HG03469 (cell line): Measurements from ENCODE around the gene RAD1.
"Not testable (repeated sequence)": the region's sequence is repeated elsewhere in the genome, so short reads cannot be mapped to it uniquely, and the experiment has no call there.

ENCODE experiments used
- ATAC-seq: cut with Tn5 transposase; IDR thresholded peaks from one replicate; pipeline ENCODE4 v1.9.1; 2021; ENCODE audit warnings: mild to moderate bottlenecking, moderate library complexity, moderate number of reproducible peaks; ENCODE audit not compliant: unreplicated experiment

RAD1 gene, protein sequence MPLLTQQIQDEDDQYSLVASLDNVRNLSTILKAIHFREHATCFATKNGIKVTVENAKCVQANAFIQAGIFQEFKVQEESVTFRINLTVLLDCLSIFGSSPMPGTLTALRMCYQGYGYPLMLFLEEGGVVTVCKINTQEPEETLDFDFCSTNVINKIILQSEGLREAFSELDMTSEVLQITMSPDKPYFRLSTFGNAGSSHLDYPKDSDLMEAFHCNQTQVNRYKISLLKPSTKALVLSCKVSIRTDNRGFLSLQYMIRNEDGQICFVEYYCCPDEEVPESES

DNA sequence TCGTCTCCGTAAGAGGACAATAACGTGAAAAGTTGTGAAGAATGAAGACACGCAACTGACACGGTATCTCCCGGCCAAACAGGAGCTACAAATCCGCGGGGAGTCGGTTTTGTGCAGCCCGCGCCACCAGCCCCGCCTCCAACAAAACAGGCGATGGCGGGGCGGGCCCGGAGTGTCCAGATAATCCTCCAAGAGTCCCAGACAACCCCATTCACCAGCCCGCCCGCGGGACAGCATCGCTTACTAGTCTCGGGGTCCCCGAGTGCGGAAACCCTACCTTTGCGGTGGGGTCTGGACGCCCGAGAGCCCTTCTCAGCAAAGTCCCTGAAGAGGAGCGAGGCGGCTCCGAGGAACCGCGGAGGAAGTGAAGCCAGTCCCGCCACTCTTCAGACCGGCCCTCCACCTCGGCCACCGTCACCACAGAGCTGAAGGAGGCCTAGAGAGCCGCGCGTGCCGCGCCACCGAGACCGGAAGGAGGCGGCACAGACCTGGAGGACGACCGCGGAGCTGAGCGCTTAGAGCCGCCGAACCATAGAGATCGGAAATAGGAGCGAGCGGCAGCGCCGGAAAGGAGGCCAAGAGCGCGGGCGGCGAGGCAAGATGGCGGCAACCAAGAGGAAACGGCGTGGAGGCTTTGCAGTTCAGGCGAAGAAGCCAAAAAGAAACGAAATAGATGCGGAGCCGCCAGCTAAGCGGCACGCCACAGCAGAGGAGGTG lies at the start of gene RAD1, which contains the start of gene BRIX1:
Gene RAD1 (minus strand): TSS at position 366 of the 717 bp plus-strand sequence. CDS start 612 bp downstream, outside the sequence.
Gene BRIX1 (plus strand): TSS at position 573 of the 717 bp plus-strand sequence. CDS start 28 bp downstream, at position 601.
- ATAC-seq = peak; percentile 97

DNA sequence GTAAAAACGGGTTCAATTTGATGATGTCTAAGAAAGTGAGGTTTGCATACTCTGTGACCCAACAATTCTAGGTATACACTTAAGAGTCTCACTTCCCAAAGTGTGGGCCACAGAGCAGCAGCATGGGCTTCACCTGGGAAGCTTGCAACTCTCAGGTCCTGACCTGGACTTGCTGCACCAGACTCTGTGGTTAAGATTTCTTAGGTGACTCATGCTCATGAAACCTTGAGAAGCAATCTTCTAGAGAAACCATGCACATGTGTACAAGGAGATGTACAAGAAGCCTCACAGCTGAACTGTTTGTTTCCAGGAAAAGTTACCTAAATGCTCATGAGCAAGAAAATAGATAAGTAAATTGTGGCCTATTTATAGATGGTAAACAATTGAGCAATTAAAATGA lies 44.0 kb upstream of the RAD1 start:
- ATAC-seq = peak; percentile 93

DNA sequence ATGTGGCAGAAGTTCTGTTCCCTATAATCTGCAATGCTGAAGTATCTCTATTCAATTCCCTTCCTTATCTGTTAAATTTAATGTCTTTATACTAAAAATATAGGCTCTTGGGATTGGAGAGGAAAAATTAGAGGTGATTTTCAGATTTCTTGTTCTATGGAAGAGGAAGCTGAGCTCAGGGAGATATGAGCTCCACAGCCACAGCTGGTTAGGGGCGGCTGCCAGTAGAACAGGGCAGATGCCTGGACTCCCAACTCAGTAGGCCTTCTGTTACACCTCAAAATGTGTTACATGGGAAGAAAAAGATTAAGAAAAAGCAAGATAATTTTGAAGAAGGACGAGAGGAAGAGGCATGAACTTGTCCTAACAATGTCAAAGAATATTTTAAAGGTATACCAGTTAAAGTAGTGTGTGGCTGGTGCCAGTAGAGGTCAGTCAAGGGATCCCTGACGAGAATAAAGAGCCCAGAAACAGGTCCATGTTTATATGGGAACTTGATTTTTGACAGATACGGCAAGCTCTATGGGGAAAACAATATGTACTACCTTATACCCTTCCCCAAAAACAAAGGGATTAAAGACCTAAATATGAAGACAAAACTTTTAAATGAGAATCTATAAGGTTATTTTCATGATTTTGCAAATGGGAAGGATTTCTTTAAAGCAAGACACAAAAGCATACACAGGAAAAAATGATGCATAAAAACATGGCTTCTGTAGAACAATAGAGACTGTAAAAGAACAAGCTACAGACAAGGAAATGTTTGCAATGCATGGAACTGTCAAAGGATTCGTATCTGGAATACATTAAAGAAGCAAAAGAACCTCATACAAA lies 42.8 kb upstream of the RAD1 start:
- ATAC-seq = no peak

DNA sequence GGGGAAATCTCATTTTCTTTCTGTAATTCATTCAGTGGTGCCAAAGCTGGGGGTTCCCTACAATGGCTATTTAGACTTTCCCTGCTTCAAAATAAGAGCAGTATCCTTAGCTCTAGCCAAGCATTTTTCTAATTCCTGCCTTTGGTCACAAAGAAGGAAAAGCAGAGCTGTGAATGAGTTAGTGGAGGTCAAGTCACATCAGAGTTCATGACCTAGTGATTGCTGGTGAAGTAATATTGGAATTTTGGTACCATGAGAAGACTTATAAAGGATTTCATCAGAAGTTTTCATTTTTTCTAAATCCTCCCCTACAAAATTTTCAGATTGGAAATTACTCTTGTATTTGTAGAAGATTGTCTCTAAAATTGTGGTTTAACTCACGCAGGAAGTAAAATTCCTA lies 42.0 kb upstream of the RAD1 start:
- ATAC-seq = no peak

DNA sequence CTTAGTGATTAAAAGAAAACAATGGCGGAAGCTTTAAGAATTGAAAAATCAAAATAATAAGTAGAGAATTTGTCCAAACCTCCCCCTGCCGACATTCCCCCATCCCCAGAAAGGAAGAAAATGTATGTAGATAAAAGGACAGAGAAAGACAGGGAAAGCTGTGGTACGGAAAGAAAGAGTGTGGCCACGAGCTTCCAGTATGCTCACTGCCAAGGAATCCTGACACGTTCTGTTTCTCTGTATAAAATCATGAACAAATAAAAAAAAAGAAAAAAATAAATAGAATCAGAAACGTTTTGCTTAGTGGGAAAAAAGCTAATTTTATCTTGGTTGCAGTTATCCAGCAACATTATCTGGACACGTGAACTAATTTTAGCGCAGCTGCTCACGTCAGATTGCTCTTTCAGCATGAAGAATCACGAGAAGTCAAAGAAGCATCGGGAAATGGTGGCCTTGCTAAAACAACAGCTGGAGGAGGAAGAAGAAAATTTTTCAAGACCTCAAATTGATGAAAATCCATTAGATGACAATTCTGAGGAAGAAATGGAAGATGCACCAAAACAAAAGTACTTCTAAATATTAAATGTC lies 29.2 kb upstream of the RAD1 start:
- ATAC-seq = no peak

DNA sequence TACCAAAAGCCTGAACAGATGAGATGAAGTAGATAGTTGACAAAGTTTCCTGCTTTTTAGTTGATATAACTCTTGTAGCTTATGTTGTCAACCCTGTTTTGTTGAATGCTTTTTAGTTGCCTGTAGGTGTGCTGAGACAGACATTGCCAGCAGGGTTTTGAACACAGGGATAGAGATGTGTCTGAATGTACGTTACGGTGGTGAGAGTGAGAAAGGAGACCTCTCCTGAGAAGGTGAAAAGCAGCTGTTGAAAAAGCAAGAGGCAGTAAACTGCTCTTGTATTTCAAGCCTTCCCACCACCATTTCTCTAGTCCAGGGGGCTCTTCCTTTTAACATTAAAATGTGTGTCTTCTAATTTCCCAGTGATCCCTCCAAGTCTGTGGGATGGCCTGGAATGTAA lies 28.7 kb upstream of the RAD1 start:
- ATAC-seq = no peak

DNA sequence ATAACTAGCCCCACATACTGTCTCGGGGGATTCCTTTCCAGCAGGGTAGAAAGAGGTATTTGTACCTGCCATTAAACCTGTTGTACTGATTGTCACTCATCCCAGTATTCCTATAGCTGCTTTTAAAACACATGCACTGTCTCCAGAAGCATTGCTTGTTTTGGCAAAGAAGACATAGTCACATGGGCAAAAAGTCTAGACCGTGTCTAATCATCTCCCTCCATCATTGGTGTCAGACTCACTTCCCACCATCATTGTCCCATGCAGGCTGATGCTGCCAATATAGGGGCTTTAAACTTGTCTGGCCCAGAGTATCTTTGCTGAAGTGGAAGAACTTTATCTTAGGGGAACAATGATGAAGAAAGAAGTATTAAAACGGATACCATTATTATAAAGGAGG lies 26.6 kb upstream of the RAD1 start:
- ATAC-seq = no peak

DNA sequence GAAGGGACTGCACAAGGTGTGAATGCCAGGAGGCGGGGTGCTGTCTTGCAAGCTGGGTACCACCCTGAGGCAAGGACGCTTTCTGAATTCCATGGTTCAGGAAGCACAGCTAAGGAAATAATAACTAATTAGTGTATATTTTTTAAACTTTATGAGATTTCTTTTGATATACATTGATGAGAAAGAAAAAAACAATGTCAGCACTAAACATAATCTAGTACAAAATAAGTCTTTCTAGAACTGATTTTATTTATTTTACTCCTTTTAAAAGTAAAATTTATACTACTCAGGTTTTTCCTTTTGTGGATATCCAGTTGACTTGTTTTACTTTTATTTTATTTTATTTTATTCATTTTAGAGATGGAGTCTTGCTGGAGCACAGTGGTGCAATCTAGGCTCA lies 17.6 kb upstream of the RAD1 start:
- no peak for ATAC-seq

DNA sequence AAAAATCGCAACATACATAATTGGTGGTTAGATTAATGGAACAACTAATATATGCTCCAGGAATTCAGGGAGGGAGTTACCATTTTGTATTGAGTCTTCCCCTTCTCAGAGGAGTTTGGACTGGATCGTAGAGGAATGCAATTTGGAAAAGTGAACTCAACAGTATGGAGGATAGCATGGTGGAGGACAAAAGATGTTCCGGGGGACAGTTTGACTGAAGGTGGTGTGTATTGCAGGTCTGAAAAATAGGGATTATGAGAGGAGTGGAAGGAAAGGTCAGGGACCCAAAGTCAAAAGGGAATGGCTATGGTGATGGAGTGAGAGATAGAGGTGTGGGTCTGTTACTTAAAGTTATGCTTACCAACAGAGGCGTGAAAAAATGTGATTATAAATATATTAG lies 15.6 kb upstream of the RAD1 start:
- ATAC-seq = no peak

DNA sequence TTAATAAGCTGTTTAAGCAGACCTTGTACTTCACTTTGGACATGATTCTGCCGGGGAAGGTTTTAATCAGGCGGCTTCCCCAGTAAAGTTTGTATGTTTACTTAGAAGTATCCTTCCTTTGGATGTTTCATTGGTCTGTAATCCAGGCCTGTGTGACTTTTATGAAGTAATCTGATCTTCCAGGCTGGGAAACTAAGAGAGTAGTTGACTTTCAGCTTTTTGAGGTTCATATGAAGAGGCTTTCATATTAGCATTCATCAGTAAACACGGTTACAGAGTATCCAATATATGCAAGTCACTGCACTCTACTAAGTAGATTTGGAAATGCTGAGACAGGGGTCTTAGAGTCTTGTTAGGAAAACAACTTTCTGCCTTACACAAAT lies 15.1 kb upstream of the RAD1 start:
- no peak for ATAC-seq

DNA sequence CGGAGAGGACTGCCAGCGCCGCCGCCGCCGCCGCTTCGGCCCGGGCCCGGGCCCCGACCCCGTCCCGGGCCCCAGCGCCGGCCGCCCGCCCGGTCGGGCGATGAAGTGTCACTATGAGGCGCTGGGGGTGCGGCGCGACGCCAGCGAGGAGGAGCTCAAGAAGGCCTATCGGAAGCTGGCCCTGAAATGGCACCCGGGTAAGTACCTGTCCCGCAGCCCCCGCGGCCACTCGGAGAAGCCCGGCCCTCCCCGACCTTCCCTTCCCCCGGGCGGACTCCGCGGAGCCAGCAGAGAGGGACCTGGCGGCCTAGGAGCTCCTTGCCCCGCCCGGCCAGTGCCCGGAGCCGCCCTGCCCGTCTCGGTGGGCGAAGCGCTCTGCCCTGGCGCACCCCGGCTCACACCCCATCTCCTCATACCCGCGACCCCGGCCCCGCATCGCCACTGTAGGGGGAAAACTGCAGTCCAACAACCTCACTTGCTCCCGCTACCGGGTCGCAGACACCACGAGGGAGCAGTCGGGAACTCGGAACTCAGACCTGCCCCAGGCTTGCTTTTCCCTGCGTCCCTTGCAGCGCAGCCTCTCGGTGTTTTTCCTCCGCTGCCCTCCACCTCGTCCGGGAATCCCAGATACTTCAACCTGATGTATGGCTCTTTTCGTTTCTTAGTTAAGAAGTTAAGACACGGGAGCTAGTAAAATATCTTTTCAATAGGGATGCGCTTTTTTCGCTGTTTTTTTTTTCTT lies 14.6 kb upstream of the RAD1 start:
- peak; percentile 63 for ATAC-seq

DNA sequence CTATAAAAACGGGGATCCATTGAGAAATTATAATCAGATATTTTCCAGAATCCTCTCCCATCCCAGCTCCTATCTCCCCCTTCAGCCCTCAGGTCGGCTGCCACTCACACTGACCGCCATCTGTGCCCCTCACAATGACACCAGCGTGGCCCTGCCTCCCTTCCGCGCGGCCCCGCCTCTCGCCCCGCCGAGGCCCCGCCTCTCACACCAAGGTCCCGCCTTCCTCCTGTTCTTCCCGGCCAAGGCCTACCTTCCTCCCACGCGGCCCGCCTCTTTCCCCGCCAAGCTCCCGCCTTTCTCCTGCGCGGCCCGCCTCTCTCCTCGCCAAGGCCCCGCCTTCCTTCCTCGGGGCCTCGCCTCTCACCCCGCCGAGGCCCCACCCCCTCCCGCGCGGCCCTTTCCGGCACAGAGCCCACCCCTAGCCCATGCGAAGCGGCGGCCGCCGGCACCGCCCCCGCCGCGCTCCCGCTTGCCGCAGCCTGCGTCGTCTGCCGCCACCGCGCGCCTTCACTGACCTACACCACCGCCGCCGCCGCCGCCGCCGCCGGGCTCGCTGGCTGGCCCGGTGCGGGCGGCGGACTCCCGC lies 13.9 kb upstream of the RAD1 start, which contains the start of gene DNAJC21:
Gene DNAJC21 (plus strand): TSS at position 426 of the 586 bp plus-strand sequence. CDS start 261 bp downstream, outside the sequence.
- ATAC-seq = peak; percentile 80

DNA sequence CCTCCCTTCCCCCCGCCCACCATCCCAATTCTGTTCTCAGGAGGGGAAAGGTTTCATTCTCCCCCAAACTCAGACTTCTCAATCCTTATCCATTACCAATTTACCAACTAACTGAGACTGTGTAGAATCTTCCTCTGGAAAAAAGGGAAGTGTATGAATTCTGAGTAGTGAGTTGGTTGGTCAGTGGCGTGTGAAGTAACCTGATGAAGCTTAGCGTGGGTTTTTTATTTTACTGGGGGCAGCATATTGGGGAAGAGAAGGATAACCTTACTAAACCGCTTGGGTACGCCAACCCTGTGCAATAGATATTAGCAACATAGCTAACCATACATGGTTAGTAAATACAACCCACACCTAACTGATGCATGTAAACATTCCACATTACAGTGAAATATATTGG lies 13.0 kb upstream of the RAD1 start:
- no peak for ATAC-seq

DNA sequence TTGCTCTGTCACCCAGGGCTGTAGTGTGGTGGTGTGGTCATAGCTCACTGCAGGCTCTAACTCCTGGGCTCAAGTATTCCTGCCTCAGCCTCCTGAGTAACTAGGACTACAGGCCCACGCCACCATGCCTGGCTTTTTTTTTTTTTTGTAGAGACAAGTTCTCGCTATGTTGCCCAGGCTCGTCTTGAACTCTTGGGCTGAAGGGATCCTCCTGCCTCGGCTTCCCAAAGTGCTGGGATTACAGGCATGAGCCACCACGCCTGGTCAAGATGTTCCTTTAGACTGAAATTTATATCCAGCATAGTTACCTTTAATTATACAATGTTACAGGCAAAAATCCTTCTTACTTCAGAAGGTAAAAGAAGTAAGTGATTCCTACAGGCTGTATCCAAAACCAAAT lies 12.5 kb upstream of the RAD1 start:
- no peak for ATAC-seq

DNA sequence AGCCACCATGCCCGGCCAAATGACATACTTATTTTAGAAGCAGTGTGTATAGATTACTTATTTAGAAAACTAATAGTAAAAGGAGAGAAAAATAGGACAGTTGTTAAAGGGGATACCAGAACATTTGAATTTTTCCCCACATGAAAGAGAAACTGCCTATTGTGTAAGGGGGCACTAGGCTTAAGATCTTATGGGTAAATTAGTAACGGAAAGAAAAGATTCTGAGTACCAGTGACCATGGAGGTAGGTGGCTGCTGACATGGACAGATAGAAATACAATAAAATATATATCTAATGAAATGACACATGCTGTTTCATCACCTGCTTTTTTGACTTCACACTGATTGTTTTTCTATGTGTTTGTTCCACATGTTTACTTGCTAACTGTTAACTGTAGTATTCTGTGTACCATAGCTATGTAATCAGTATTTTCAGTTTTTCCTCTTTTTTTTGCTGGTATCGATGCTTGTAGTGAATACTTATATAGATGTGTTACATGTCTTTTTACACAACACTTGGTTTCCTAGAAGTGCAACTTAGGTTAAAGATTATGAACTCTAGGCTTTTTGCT lies 11.1 kb upstream of the RAD1 start:
- no peak for ATAC-seq

DNA sequence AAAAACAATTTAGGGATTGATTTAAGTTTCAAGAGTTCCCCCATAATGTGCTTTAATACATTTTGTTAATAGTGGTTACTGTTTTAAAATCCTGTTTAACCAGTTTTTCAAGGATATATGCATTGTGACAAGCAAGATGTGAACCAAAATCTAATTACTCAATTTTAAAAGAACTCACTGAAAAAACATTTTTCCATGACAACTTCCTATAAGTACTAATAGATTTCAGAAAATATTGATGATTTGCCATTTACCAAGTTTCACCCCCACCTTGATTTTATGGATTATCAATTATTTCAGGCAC lies 9.1 kb upstream of the RAD1 start:
- ATAC-seq = no peak

DNA sequence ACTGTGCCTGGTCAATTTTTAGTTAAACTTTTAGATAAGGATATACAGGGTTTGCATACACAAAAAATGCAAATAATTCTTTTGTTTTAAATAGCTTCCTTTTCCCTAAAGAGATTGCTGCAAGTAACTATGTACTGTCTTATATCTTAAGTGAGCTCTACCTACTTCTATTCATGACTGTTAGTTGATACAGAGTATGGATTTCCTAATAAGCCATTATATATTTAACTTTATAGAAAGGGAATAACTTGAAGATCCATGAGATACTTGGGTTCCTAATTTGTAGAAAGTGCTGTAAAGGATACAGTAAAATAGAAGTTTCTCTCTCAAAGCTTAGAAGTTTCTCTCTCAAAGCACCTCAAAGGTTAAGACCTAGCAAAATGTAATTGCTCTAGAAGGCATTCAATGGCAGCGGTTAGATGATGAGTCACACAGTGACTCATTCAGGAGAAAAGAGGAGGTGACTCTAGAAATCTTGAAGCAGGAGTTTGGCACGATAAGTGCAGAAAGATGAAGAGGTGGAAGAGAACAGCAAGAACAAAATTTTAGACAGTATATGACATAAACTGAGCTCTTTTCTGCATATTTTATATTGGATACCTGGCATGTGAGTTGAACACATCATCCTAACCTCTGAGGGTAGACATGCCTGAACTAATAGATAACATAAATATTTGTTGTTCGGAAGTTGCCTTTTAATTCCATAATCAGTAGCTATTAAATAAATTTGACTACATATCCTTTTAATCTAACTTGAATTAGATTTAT lies 8.6 kb upstream of the RAD1 start:
- no peak for ATAC-seq

DNA sequence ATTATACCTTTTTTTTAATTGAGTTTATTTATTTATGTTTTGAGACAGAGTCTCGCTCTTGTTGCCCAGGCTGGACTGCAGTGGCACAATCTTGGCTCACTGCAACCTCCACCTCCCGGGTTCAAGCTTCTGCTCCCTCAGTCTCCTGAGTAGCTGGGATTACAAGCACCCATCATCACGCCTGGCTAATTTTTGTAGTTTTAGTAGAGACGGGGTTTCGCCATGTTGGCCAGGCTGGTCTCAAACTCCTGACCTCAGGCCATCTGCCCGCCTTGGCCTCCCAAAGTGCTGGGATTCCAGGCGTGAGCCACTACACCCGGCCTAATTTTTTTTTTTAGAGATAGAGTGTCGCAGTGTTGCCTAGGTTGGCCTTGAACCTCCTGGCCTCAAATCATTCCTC lies 8.0 kb upstream of the RAD1 start:
- not testable (repeated sequence) for ATAC-seq

DNA sequence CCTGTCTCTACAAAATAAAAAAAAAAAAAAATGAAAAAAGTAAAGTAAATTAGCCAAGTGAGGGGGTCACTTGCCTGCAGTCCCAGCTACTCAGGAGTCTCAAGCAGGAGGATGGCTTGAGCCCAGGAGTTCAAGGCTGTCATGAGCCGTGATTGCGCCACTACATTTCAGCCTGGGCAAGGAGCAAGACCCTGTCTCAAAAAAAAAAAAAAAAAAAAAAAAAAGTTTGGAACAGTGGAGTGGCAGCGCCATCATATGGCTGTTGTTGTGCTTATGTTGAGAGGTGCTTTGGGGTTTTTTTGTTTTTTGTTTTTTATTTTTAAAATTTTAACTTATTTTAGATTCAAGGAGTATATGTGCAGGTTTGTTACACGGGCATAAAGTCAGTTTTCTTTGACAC lies 3.8 kb upstream of the RAD1 start:
- no peak for ATAC-seq
